Epidermal melanocyte (primary cell): ENCODE data around the gene ZC3H12A.

Experiments used
- DNase-seq: peaks from one replicate; pipeline ENCODE4 v3.0.0; 2011; ENCODE audit warnings: low spot score; ENCODE audit not compliant: insufficient read length

The ZC3H12A gene

GRCh38 chr1:37478451-37478881, 4.1 kb downstream of the ZC3H12A start:
- DNase-seq = no peak

GRCh38 chr1:37478890-37479254, 4.5 kb downstream of the ZC3H12A start:
- no peak for DNase-seq

DNA sequence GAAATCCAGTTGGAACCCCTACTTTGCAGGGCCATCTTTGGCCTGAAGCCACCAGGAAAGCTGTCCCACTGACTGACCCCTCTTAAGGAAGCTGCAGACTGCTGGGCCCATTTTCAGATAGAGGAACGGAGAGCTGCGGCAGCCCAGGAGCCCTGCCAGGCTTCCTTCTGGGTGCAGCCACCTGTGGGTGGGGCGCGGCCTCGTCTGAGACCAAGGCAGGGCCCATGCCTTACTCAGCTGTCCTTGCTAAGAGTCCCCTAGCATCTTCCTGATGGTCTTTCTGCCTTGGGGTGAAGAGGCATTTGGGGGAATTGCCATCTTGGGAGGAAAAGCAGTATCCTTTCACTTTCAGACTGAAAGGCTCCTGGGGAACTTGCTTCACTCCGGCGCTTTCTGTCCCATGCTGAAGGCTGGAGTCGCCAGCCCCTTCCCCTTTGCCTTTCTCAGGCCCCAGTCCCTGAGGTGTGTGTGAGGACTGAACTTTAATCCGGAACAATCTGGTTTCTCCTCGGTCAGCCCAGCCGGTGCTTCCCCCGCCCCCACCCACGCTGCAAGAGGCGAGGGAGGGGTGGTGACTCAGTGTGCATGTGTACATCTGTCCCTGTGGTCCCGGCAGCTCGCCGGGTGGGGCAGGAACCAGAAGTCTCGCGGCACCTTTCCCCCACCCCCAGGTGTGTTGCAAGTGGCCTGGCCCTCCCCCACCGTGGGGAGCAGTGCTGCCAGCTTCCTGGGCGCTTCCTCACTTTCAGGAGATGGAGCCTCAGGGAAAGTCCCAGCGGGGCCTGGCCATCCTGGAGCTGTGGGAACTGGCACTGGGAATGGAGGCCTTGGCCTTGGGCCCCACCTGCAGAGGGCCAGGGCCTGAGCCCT, 5.1 kb downstream of the ZC3H12A start:
- DNase-seq = no peak

DNA sequence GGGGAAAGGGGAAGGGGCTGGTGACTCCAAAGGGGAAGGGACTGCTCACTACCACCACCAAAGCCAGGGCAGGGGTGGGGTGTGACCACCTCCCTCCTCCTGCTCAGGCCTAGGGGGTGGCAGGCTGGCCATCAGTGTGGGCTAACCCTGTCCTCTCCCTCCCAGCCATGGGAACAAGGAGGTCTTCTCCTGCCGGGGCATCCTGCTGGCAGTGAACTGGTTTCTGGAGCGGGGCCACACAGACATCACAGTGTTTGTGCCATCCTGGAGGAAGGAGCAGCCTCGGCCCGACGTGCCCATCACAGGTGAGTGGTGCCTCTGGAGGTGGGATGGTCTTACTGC, 5.7 kb downstream of the ZC3H12A start:
- DNase-seq = no peak

DNA sequence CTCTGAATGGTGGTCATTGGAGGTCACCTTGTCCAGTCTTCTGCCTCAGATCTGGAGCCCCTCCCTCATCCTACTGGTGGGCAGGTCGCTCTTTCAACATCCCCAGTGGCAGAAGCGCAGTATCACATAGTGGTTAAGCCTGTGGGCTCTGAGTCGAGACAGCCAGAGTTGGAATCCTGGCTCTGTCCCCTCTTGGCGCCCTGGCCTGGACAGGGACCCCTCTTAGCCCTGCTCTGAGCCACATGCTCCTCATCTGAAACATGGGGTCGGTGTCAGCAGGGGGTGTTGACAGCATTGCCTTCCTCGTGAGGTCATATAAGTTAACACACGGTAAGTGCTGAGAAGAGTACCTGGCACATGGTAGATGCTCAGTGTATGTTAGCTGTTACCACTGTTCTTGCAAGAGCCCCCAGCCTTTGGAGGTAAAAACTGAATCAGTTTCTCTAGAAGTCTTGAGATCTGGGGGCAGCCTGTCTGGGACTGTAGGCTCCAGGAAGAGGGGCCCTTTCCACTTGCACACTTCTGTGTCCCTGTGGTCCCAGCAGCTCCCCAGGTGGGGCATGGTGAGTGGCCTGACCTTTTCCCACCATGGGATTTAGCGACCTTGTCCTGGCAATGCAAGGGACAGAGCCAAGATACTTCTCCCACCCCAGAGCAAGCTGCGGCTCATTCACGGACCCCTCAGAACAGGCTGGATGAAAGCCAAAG, 6.4 kb downstream of the ZC3H12A start:
- no peak for DNase-seq

DNA sequence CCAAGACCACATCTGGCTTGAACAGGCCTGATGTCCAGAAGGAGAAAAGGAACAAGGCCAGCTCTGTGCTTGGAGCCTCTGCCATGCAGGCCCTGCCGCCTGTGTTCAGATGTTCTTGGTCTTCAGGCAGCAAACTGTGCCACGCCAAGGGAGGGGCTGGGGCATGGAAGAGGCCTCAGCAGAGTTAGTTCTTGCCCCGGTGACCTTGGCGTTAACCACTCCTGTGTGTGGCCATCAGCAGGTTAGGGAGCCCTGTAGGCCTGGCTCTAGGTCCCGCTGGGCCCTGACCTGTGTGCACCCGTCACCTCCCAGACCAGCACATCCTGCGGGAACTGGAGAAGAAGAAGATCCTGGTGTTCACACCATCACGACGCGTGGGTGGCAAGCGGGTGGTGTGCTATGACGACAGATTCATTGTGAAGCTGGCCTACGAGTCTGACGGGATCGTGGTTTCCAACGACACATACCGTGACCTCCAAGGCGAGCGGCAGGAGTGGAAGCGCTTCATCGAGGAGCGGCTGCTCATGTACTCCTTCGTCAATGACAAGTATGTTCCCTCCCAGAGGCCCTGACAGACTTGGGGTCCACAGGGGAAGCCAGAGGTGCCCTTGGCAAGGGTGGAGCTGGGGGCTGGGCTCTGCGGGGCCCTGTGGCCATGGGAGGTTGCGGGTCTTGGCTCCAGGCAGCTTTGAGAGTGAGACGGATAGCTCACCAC, 7.1 kb downstream of the ZC3H12A start:
- DNase-seq = no peak

GRCh38 chr1:37482004-37482785, 7.8 kb downstream of the ZC3H12A start:
- no peak for DNase-seq

DNA sequence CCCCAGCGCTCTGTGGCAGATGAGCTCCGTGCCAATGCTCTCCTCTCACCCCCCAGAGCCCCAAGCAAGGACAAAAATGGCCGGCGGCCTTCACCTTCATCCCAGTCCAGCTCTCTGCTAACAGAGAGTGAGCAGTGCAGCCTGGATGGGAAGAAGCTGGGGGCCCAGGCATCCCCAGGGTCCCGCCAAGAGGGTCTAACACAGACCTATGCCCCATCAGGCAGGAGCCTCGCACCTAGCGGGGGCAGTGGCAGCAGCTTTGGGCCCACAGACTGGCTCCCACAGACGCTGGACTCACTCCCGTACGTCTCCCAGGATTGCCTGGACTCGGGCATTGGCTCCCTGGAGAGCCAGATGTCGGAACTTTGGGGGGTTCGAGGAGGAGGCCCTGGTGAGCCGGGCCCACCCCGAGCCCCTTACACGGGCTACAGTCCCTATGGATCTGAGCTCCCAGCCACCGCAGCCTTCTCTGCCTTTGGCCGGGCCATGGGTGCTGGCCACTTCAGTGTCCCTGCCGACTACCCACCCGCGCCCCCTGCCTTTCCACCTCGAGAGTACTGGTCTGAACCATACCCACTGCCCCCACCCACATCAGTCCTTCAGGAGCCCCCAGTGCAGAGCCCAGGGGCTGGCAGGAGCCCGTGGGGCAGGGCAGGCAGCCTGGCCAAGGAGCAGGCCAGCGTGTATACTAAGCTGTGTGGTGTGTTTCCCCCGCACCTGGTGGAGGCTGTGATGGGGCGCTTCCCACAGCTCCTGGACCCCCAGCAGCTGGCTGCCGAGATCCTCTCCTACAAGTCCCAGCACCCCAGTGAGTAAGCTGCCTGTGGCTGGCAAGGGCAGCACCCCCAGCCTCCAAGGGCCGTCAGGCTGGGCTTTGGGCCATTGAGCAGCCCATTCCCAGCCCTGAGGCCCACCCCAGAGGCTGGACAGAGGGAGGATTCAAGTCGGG, 8.7 kb downstream of the ZC3H12A start:
- no peak for DNase-seq

DNA sequence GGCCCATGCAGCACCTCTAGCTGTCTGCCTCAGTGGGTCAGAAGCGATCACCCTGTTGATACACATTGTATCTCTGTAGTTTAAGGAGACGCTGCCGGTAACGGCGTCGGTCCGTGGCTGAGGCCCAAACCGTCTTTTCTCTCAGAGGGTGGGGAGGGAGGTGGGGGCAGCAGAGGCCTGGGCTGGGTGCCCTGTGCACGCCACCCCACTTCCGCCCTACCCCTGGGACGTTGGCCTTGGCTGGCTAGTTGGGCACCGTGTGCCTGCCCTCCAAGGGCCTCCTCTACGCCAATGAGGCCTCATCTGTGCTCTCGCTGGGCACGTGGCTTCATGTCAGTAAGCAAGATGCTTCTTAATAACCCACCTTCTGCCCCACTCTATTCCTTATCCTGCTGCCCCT, 9.4 kb downstream of the ZC3H12A start:
- DNase-seq = no peak

DNA sequence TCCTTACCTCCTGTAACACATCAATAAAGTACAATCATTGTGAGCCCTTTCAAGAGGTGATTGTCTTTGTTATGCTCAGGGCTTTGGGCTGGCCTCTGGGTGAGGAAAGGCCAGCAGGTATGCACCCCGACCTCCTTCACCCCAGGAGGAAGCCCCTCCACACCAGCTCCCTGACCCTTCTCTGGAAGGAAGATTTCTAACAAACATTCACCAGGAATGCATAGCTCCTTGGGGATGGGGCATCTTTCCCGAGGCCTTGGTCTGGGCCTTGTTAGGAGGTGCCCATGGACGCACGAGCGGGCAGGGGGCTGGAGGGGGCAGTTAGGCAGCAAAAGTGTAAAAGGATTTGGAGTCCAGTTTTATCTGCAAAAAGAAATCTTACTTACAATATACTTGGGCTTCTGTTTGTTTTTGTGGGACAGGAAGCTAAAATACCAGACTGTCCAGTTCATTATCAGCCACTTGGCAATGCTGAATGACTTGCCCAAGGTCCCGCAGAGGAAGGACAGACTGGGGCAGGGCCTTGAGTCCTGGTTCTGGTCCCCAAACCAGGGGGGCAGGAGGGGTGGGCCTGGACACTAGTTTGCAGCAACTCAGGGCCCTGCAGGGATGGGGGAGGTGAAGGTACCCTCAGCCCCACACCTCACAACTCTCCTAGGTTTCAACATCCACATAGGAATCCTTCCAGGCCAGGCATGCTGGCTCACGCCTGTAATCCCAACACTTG, 10.1 kb downstream of the ZC3H12A start:
- no peak for DNase-seq

- DNase-seq = no peak
Measured at GRCh38 chr1:37485902-37486679, 11.7 kb downstream of the ZC3H12A start.

DNA sequence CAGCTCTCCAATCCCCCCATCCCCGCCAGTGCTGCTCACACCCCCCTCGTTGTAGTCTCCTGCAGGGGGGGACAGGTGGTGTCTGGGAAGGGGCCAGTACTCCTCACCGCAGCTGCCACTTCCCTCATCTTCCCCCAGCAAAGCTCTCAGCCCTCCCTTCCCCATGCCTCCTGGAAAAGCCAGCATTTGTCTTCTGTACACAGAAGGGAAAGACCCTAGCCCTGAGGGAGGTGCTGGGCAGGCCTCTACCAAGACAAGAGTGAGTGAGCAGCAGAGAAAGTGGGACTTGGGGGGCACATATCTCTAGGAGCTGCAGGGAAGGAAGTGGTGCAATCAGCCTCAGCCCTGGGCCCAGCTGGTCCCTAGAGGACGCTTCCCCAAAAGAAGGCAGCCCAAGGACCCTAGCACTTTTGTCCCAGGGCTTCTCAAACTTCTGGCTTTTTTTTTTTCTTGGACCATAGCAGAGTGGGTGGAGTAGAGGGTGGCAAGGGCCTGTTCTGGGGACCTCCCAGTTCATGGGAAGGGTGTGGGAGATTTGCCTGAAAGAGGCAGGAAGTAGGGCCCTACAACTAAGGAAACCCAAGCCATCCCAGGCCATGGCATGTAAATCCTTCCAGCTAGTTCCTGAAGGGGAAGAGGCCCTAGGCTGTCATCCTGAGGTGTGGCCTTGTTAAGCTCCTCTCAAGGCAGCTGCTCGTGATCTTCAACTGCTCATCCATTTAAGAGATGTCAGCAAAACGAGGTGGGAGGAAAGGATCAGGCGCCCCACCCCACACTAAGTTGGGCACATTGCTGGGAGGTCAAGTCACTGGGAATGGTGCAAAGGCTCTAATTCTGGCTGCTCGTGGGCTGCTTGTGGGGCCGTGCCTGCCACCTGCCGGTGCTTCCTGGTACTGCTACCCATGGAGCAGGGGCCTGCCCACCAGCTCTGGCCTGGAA, 12.6 kb downstream of the ZC3H12A start:
- peak; percentile 77 for DNase-seq

GRCh38 chr1:37487619-37487984, 13.2 kb downstream of the ZC3H12A start:
- DNase-seq = no peak

DNA sequence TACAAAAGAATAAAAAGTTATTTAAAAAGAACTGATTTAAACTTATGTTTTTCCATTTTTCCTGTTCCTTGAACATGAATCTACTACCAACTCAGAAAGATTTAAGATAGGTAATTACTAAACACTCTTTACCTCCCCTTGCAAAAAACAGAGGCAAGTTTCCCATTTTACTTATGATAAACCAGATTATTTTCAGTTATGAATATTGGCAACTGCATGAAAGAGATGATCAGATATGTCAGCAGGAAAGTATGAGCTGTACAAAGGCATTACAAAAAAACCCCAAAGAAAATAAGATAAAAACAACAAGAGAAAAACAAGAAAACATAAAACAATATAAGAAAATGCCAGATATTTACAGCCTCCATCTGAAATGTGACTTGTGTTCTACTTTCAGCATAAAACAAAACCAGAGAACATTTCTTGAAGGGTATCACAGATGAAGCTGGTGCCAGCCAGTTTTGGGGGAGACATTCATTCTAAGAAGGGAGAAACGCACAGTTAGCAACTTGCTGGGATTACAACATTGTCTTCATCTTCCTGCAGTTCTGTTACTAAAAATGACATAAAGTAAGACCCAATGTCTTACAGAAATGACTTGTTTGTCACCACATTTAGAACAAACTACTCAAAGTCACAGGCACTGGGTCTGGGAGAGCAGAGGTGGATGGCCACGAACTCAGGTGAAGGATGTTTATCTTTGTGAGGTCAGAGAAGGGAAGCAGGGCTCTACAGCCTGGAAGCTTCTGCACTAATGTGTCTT, 19.1 kb downstream of the ZC3H12A start:
- no peak for DNase-seq

- no peak for DNase-seq
Measured at GRCh38 chr1:37495875-37496274, 21.5 kb downstream of the ZC3H12A start.

DNA sequence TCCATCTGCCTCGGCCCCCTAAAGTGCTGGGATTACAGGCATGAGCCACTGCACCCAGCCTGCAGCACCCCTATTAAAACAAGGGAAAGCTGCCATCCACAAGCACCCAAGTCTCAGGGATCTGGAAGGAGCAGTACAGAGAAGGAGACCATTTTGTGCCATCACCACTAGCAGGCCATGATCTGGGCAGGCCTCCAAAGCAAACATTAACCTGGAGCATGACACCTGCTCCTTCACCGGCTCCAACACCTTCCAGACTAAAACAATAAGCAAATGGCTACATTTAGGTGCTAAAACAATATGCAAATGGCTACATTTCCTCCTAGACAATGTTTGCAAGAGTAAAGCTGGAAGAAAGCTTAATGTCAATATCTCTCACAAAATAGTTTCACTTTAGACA, 23.5 kb downstream of the ZC3H12A start:
- DNase-seq = no peak
